Measurements from ENCODE around the gene GPR61.

The GPR61 gene

DNA sequence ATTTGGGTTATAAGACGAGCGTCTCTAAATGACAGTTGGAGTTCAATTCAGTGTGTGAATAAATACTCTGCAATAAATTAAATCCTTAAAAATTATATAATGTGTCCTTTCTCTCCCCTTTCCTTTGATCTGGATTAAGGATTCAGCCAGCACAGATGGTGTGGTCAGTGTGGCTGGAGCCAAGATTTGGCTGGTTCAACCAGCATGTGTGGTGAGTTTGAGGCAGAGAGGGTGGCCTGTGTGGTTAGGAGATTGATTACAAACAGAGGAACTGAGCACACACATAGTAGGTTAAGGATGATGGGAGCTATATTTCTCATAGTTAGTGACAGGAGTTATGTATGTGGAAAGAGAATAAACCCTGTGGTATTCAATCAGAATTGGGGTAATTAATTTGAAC is 16.0 kb upstream of the GPR61 start:
- H3K9ac ChIP-seq = no peak overlapping the region
- H2AFZ ChIP-seq = no peak overlapping the region
- H3K27ac ChIP-seq = no peak overlapping the region
- H3K27me3 ChIP-seq (ENCODE audit: control insufficient read depth, insufficient read depth, low read length) = no peaks in the 10 kb centered on the region
- H3K9me3 ChIP-seq (ENCODE audit: control insufficient read depth, low read length) = no peaks in the 10 kb centered on the region
- no peak overlapping the region for H3K4me3 ChIP-seq (ENCODE audit: low read depth, low read length)
- H3K36me3 ChIP-seq (ENCODE audit: control insufficient read depth, insufficient read depth, low read length) = no peaks in the 10 kb centered on the region
- no peaks in the 10 kb centered on the region for H3K4me1 ChIP-seq
- H3K79me2 ChIP-seq = no peaks in the 10 kb centered on the region
- TF ChIP-seq, protein P1, sequence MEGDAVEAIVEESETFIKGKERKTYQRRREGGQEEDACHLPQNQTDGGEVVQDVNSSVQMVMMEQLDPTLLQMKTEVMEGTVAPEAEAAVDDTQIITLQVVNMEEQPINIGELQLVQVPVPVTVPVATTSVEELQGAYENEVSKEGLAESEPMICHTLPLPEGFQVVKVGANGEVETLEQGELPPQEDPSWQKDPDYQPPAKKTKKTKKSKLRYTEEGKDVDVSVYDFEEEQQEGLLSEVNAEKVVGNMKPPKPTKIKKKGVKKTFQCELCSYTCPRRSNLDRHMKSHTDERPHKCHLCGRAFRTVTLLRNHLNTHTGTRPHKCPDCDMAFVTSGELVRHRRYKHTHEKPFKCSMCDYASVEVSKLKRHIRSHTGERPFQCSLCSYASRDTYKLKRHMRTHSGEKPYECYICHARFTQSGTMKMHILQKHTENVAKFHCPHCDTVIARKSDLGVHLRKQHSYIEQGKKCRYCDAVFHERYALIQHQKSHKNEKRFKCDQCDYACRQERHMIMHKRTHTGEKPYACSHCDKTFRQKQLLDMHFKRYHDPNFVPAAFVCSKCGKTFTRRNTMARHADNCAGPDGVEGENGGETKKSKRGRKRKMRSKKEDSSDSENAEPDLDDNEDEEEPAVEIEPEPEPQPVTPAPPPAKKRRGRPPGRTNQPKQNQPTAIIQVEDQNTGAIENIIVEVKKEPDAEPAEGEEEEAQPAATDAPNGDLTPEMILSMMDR (IDR thresholded peaks at IDR 0.05) = no peak
- H3K4me2 ChIP-seq (ENCODE audit: low read length) = no peak overlapping the region

DNA sequence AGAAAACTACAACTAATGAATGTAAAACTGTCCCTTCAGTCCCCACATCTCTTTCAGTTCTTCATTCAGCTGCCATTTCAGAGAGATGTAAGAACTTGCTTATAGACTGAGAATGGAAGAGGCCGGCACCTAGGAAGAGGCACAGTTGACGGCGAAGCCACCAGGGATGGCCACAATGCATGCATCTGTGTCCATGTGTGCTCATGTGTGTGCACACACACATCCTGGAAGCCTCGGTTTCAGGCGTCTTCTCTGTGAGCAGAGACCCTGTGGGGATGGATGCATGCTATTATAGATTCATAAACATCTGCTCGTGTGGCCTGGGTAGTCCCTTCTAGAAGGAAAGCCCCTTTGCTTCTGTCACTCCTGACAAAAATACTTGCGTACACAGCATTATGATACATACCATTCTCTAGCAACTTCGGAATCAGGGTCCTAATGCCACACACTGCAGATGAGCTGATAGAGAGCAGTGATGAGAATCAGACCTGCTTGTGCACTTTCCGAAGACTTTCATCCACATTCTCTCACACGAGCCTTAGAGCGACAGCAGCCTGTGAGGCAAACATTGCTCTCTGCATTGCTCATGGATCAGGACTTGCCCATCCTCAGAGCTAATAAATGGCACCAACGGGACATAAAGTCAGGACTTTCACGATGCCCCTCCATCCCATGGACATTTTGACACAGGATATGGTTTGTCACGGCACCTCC is 12.4 kb upstream of the GPR61 start:
- Histone ChIP-seq H3K79me2 (no peaks in the 10 kb centered on the region), H3K27ac (no peak overlapping the region), H2AFZ (no peak overlapping the region), H3K4me1 (peaks cover 2% of the 10 kb centered on the region), H3K4me3 (ENCODE audit: low read depth, low read length) (no peak overlapping the region), H3K9me3 (ENCODE audit: control insufficient read depth, low read length) (no peaks in the 10 kb centered on the region), H3K9ac (no peak overlapping the region), H3K4me2 (ENCODE audit: low read length) (no peak overlapping the region), H3K27me3 (ENCODE audit: control insufficient read depth, insufficient read depth, low read length) (no peaks in the 10 kb centered on the region), H3K36me3 (ENCODE audit: control insufficient read depth, insufficient read depth, low read length) (no peaks in the 10 kb centered on the region)
- TF ChIP-seq, protein P1 (IDR thresholded peaks at IDR 0.05) = no peak

DNA sequence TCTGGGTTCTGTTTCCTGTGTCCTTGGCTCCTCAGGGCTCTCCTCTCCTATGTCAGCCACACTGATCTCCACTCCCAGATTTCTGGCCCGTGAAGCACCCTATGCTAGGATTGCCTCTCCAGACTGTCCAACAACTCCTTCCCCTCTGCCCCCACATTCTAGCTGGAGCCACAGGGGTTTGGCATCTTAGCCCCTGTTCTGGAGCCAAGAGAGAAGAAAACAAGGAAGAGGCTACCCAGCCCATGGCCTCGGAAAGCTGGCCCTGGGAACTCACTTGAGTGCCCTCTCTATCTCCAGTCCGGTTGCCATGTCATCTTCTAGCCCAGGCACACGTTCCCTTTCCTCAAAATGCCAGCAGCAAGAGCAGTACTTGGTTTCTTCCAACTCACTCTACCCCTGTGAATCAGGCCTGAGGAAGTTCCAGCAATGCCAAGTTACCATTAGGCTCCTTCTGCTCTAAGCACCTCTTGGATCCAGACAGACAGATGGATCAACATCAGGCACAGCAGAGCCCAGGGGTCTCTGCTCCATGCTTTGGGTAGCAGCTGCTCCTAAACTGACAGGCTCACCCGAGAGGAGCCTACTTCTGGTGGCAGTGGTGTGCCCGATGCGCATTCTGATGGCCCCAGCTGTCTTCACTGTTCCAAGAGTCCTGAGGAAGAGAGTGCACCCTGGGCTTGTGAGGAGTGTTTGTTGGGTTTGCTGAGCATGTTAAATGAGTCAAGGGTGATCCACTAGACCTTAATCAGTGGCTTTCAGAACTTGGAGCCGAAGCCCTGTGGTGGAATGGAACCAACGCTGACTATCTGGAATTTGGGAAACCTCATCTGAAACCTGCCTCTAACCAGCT is 11.6 kb upstream of the GPR61 start:
- Histone ChIP-seq H3K4me1 (peaks cover 2% of the 10 kb centered on the region), H3K27me3 (ENCODE audit: control insufficient read depth, insufficient read depth, low read length) (no peaks in the 10 kb centered on the region), H3K4me3 (ENCODE audit: low read depth, low read length) (no peak overlapping the region), H3K27ac (no peak overlapping the region), H3K9ac (no peak overlapping the region), H3K36me3 (ENCODE audit: control insufficient read depth, insufficient read depth, low read length) (no peaks in the 10 kb centered on the region), H2AFZ (no peak overlapping the region), H3K79me2 (no peaks in the 10 kb centered on the region), H3K4me2 (ENCODE audit: low read length) (no peak overlapping the region), H3K9me3 (ENCODE audit: control insufficient read depth, low read length) (no peaks in the 10 kb centered on the region)
- TF ChIP-seq, protein P1 (IDR thresholded peaks at IDR 0.05) = no peak

DNA sequence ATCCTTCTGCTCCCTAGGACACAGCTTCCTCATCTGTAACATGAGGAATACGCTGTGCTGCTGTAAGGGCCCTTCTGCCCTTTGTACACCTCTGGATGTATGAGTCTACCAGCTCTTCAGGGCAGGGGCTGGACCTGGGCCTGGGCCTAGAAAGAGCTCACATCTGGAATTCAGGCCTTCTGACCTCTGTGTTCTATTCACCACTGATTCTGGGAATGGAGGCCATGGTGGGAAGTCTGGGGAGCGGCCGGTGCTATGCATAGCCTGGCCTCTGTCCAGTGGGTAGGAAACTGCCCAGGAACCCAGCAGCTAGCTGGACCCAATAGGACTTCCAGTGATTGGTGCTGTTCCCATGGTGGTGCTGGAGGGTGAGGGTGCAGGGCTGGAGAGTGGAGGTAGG is 11.0 kb upstream of the GPR61 start:
- Histone ChIP-seq H3K9me3 (ENCODE audit: control insufficient read depth, low read length) (no peaks in the 10 kb centered on the region), H3K4me2 (ENCODE audit: low read length) (no peak overlapping the region), H3K79me2 (no peaks in the 10 kb centered on the region), H2AFZ (no peak overlapping the region), H3K4me3 (ENCODE audit: low read depth, low read length) (no peak overlapping the region), H3K27me3 (ENCODE audit: control insufficient read depth, insufficient read depth, low read length) (no peaks in the 10 kb centered on the region), H3K4me1 (peaks cover 2% of the 10 kb centered on the region), H3K36me3 (ENCODE audit: control insufficient read depth, insufficient read depth, low read length) (no peaks in the 10 kb centered on the region), H3K27ac (no peak overlapping the region), H3K9ac (no peak overlapping the region)
- TF ChIP-seq, protein P1 (IDR thresholded peaks at IDR 0.05) = no peak

Data from parathyroid adenoma (tissue), 2 donors.